Effector memory CD4-positive, alpha-beta T cell (primary cell): Measurements from ENCODE around the gene GRK3.

ENCODE experiments used
- DNase-seq, 3 donors: peaks; one replicate each; pipeline ENCODE4 v3.0.0-alpha.2; 2020
- H3K27ac ChIP-seq: 2 replicates; pipeline ENCODE4 v1.7.0; 2013; ENCODE audit warnings: mild to moderate bottlenecking, low read length, moderate library complexity; ENCODE audit not compliant: insufficient read depth, poor library complexity, severe bottlenecking
- H3K27me3 ChIP-seq: replicated peaks from 2 replicates; pipeline ENCODE4 v1.7.0; 2013; ENCODE audit warnings: mild to moderate bottlenecking, low read length; ENCODE audit not compliant: insufficient read depth, control insufficient read depth, poor library complexity, severe bottlenecking
- H3K36me3 ChIP-seq: 2 replicates; pipeline ENCODE4 v1.7.0; 2013; ENCODE audit warnings: mild to moderate bottlenecking, low read length, moderate library complexity; ENCODE audit not compliant: control insufficient read depth, insufficient read depth
- H3K4me1 ChIP-seq: 2 replicates; pipeline ENCODE4 v1.7.0; 2013; ENCODE audit warnings: low read length, mild to moderate bottlenecking; ENCODE audit not compliant: control insufficient read depth, insufficient read depth, poor library complexity, severe bottlenecking
- H3K4me3 ChIP-seq: 2 replicates; pipeline ENCODE4 v1.7.0; 2013; ENCODE audit warnings: low read length, low read depth, mild to moderate bottlenecking; ENCODE audit not compliant: insufficient read depth, poor library complexity, severe bottlenecking
- H3K9me3 ChIP-seq: 2 replicates; pipeline ENCODE4 v1.7.0; 2013; ENCODE audit warnings: mild to moderate bottlenecking, low read length, moderate library complexity; ENCODE audit not compliant: control insufficient read depth

Gene GRK3

GRCh38 chr22:25746012-25746373, 181.5 kb downstream of the GRK3 start:
- no peaks in the 10 kb centered on the region for H3K36me3 ChIP-seq
- DNase-seq = no peak
- H3K27ac ChIP-seq = no peak overlapping the region
- H3K4me1 ChIP-seq = no peaks in the 10 kb centered on the region
- no peak overlapping the region for H3K4me3 ChIP-seq
- no peaks in the 10 kb centered on the region for H3K27me3 ChIP-seq
- H3K9me3 ChIP-seq = no peaks in the 10 kb centered on the region

GRCh38 chr22:25747245-25747944, 182.9 kb downstream of the GRK3 start:
- H3K27me3 ChIP-seq = no peaks in the 10 kb centered on the region
- no peak overlapping the region for H3K27ac ChIP-seq
- H3K9me3 ChIP-seq = no peaks in the 10 kb centered on the region
- H3K36me3 ChIP-seq = no peaks in the 10 kb centered on the region
- no peaks in the 10 kb centered on the region for H3K4me1 ChIP-seq
- DNase-seq = no peak
- H3K4me3 ChIP-seq = no peak overlapping the region

GRCh38 chr22:25748140-25748539, 183.7 kb downstream of the GRK3 start:
- DNase-seq = no peak
- no peak overlapping the region for H3K27ac ChIP-seq
- H3K9me3 ChIP-seq = no peaks in the 10 kb centered on the region
- H3K4me1 ChIP-seq = no peaks in the 10 kb centered on the region
- no peaks in the 10 kb centered on the region for H3K36me3 ChIP-seq
- no peaks in the 10 kb centered on the region for H3K27me3 ChIP-seq
- no peak overlapping the region for H3K4me3 ChIP-seq

- H3K4me3 ChIP-seq = no peak overlapping the region
- no peaks in the 10 kb centered on the region for H3K36me3 ChIP-seq
- no peak for DNase-seq
- no peak overlapping the region for H3K27ac ChIP-seq
- H3K9me3 ChIP-seq = no peaks in the 10 kb centered on the region
- no peaks in the 10 kb centered on the region for H3K27me3 ChIP-seq
- H3K4me1 ChIP-seq = no peaks in the 10 kb centered on the region
Measured at GRCh38 chr22:25748704-25749103, 184.2 kb downstream of the GRK3 start.

GRCh38 chr22:25749420-25750169, 185.1 kb downstream of the GRK3 start:
- Histone ChIP-seq H3K9me3 (no peaks in the 10 kb centered on the region), H3K27ac (no peak overlapping the region), H3K27me3 (no peaks in the 10 kb centered on the region), H3K4me1 (no peaks in the 10 kb centered on the region), H3K36me3 (no peaks in the 10 kb centered on the region), H3K4me3 (no peak overlapping the region)
- DNase-seq = no peak

GRCh38 chr22:25750569-25751173, 186.2 kb downstream of the GRK3 start:
- no peaks in the 10 kb centered on the region for H3K36me3 ChIP-seq
- no peak for DNase-seq
- H3K9me3 ChIP-seq = no peaks in the 10 kb centered on the region
- H3K4me1 ChIP-seq = no peaks in the 10 kb centered on the region
- no peak overlapping the region for H3K4me3 ChIP-seq
- H3K27me3 ChIP-seq = no peaks in the 10 kb centered on the region
- H3K27ac ChIP-seq = no peak overlapping the region

GRCh38 chr22:25751174-25751581, 186.7 kb downstream of the GRK3 start:
- H3K27me3 ChIP-seq = no peaks in the 10 kb centered on the region
- H3K4me1 ChIP-seq = no peaks in the 10 kb centered on the region
- H3K4me3 ChIP-seq = no peak overlapping the region
- H3K27ac ChIP-seq = no peak overlapping the region
- H3K36me3 ChIP-seq = no peaks in the 10 kb centered on the region
- no peak for DNase-seq
- H3K9me3 ChIP-seq = no peaks in the 10 kb centered on the region

GRCh38 chr22:25752615-25753214, 188.2 kb downstream of the GRK3 start:
- no peak overlapping the region for H3K4me3 ChIP-seq
- H3K9me3 ChIP-seq = no peaks in the 10 kb centered on the region
- H3K4me1 ChIP-seq = no peaks in the 10 kb centered on the region
- no peak for DNase-seq
- H3K27me3 ChIP-seq = no peaks in the 10 kb centered on the region
- H3K36me3 ChIP-seq = no peaks in the 10 kb centered on the region
- H3K27ac ChIP-seq = no peak overlapping the region

GRCh38 chr22:25753252-25753651, 188.8 kb downstream of the GRK3 start:
- DNase-seq = no peak
- Histone ChIP-seq H3K4me3 (no peak overlapping the region), H3K4me1 (no peaks in the 10 kb centered on the region), H3K9me3 (no peaks in the 10 kb centered on the region), H3K27ac (no peak overlapping the region), H3K27me3 (no peaks in the 10 kb centered on the region), H3K36me3 (no peaks in the 10 kb centered on the region)
